Transverse colon (tissue), 4 donors: ENCODE results near the gene NUDT10. TPM values are rescaled to one million over a fixed set of nuclear protein-coding genes. Genes with fewer than 3 reads are reported as not detected.
"Not testable (repeated sequence)": the region's sequence is repeated elsewhere in the genome, so short reads cannot be mapped to it uniquely, and the experiment has no call there.

Experiments
- DNase-seq: peaks from one replicate; pipeline ENCODE4 v3.0.0-alpha.2; 2019
- H3K27ac ChIP-seq, 4 donors: fragments of 200-600 bp; sonication (generic); 2 replicates each; pipeline ENCODE4 v1.5.1; 2016 to 2018; ENCODE audit warnings: inconsistent platforms in 4 of 4
- H3K27me3 ChIP-seq: fragments of 200-600 bp; sonication (generic); 2 replicates; pipeline ENCODE4 v1.5.1; 2017; ENCODE audit warnings: inconsistent platforms
- H3K36me3 ChIP-seq, 4 donors: fragments of 200-600 bp; sonication (generic); 2 replicates each; pipeline ENCODE4 v1.5.1; 2017 to 2019; ENCODE audit warnings: inconsistent platforms in 4 of 4
- H3K4me1 ChIP-seq, 4 donors: fragments of 200-600 bp; sonication (generic); 2 replicates each; pipeline ENCODE4 v1.5.1; 2017 to 2020; ENCODE audit warnings: inconsistent platforms in 4 of 4
- H3K4me3 ChIP-seq, 4 donors: fragments of 200-600 bp; sonication (generic); 1 replicate in 1 of 4; 2 replicates in 3 of 4; pipeline versions ENCODE4 v1.5.1 to v1.6.1; 2017 to 2019; ENCODE audit warnings: inconsistent platforms in 4 of 4
- H3K9me3 ChIP-seq, 2 donors: fragments of 200-600 bp; sonication (generic); 2 replicates each; pipeline ENCODE4 v1.5.1; 2017 to 2019; ENCODE audit warnings: inconsistent platforms in 2 of 2
- EP300 ChIP-seq: sonication (generic); formaldehyde crosslinking; IDR thresholded peaks from one replicate; pipeline ENCODE4 v1.6.1; 2017; ENCODE audit warnings: antibody characterized with exemption, low read depth
- POLR2A ChIP-seq: fragments of 450-650 bp; IDR thresholded peaks from one replicate; pipeline ENCODE4 v1.6.1; 2016; ENCODE audit warnings: antibody characterized with exemption, mild to moderate bottlenecking, moderate library complexity
- POLR2AphosphoS5 ChIP-seq, 3 donors: sonication (generic); formaldehyde crosslinking; IDR thresholded peaks; one replicate each; pipeline ENCODE4 v1.6.1; 2016; ENCODE audit warnings: antibody characterized with exemption in 3 of 3
- WGBS, 2 donors: methylation state at CpG; one replicate each; pipeline ENCODE4 v1.1.5; 2018; ENCODE audit warnings: low coverage in 1 of 2; 5-methylcytosine and 5-hydroxymethylcytosine counted together
- in situ Hi-C, 4 donors: fragments of 200-750 bp; cut with MboI; loops; one replicate each; pipeline versions ENCODE4 v1.15.0 to v1.15.1; 2017; ENCODE audit warnings: low sequenced_read_pairs in 3 of 4, low pct_ligation_motif_present in 1 of 4, low pct_unique_long_range_greater_than_20kb in 1 of 4
- intact Hi-C: fragments of 100-400 bp; cut with DNase I; formaldehyde crosslinking; loops from one replicate; pipeline ENCODE4 v1.15.1; 2023; ENCODE audit warnings: low total_unique reads
- total RNA-seq, 4 donors: library from RNA; depleted of rRNA; stranded (reverse); fragments of >200 nt; gene quantifications; one replicate each; pipeline ENCODE4 v1.1.0, GENCODE V29; 2016
- TF ChIP-seq, protein P1 (sequence below), 5 experiments: fragments of 200-600 bp in 3 of 5; fragments of 450-650 bp in 2 of 5; sonication (generic) in 3 of 5; IDR thresholded peaks; 1 replicate in 2 of 5; 2 replicates in 3 of 5; pipeline ENCODE4 v1.5.1; 2016 to 2017; ENCODE audit warnings: antibody characterized with exemption in 5 of 5, inconsistent platforms in 3 of 5, mild to moderate bottlenecking in 2 of 5, moderate library complexity in 1 of 5

NUDT10 gene
- 1 to 10 TPM in 2 of 4 donors, not detected in 2; 1.3 to 1.5 TPM for total RNA-seq

DNA sequence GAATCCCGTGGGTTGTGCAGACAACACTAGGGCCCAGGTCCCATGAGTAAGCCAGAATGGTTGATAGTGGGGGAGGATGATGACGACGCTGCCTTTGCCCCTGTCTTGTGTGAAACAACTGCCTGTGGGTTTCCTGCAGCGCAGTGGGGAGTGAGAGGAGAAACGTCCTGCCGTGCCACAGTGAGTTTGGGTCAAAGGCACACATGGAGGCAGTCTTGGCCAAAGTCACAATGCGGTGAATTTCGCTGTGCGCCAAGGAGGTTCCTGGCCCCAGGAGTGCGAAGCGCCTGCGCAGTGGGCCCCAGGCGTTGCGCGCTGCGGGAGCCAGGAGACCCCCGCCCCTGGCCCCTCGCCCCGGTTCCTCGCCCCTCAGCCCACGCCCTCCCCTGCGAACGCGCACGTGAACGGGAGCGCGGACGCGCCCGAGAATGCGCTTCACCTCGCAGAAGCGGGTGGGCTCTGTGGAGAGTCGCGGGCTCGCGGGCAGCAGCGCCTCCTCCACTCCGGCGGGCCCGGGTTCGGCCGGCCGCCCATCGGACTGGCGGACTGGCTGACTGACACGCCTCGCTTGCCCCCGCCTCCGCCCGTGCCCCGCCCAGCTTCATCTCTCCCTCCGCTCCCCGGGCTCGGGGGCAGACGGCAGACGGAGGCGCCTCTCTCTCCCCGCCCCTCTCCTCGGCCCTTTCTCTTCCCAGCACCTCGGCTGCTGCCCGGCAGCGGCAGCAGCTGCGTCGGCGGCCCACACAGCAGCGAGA is at the start of gene NUDT10:
Gene NUDT10, plus strand, starts transcription at position 635 of the 755 bp plus-strand sequence. CDS start 144 bp downstream, outside the sequence.
- Histone ChIP-seq H3K27ac (peak within 1 kb of the TSS in 2 of 4 donors; percentile 34 to 37), H3K4me1 (no peaks in the 10 kb centered on the region), H3K27me3 (no peaks in the 10 kb centered on the region), H3K4me3 (peak within 1 kb of the TSS in 3 of 4 donors; percentile 23 to 48 (median 28)), H3K9me3 (no peaks in the 10 kb centered on the region), H3K36me3 (no peaks in the 10 kb centered on the region)
- in situ Hi-C loops (no loop called here), intact Hi-C loops (no loop called here)
- peak; percentile 29 for DNase-seq
- 60% methylated on average over 64 of the region's 68 CpGs; no CpG with 5 or more reads in 1 of the 2 donors for WGBS, 2 donors
- TF ChIP-seq POLR2A (no peak), EP300 (no peak), POLR2AphosphoS5 (IDR thresholded peaks at IDR 0.05) (no peak)
- TF ChIP-seq, protein P1, sequence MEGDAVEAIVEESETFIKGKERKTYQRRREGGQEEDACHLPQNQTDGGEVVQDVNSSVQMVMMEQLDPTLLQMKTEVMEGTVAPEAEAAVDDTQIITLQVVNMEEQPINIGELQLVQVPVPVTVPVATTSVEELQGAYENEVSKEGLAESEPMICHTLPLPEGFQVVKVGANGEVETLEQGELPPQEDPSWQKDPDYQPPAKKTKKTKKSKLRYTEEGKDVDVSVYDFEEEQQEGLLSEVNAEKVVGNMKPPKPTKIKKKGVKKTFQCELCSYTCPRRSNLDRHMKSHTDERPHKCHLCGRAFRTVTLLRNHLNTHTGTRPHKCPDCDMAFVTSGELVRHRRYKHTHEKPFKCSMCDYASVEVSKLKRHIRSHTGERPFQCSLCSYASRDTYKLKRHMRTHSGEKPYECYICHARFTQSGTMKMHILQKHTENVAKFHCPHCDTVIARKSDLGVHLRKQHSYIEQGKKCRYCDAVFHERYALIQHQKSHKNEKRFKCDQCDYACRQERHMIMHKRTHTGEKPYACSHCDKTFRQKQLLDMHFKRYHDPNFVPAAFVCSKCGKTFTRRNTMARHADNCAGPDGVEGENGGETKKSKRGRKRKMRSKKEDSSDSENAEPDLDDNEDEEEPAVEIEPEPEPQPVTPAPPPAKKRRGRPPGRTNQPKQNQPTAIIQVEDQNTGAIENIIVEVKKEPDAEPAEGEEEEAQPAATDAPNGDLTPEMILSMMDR (IDR thresholded peaks at IDR 0.05): no peak

DNA sequence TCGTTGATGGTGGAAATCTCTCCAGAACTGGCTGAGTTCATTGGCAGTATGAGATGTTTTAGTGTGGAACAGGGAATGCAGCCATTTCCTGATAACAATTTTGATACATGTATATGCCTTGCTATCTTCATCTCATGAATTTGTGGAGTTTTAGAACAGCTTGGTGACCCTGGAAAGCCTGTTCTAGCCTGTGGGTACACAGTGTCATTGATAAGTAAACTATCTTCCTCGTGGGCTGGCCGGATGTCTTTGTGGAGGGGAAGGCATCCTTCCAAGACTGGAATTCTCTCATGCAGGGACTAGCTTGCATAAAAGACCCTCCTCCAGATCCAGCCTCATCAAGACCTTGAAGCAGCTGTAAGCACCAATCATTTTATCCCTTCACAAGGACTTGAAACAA is 40.2 kb upstream of the NUDT10 start:
- Histone ChIP-seq H3K27me3 (no peaks in the 10 kb centered on the region), H3K27ac (no peak overlapping the region), H3K9me3 (no peaks in the 10 kb centered on the region), H3K4me1 (no peaks in the 10 kb centered on the region), H3K36me3 (no peaks in the 10 kb centered on the region), H3K4me3 (no peak overlapping the region)
- in situ Hi-C loops (no loop called here), intact Hi-C loops (no loop called here)
- TF ChIP-seq, protein P1 (IDR thresholded peaks at IDR 0.05): no peak
- TF ChIP-seq EP300 (no peak), POLR2AphosphoS5 (IDR thresholded peaks at IDR 0.05) (no peak)
- no peak for DNase-seq
- 49% methylated on average over 3 of the region's 3 CpGs; no CpG with 5 or more reads in 1 of the 2 donors for WGBS, 2 donors

DNA sequence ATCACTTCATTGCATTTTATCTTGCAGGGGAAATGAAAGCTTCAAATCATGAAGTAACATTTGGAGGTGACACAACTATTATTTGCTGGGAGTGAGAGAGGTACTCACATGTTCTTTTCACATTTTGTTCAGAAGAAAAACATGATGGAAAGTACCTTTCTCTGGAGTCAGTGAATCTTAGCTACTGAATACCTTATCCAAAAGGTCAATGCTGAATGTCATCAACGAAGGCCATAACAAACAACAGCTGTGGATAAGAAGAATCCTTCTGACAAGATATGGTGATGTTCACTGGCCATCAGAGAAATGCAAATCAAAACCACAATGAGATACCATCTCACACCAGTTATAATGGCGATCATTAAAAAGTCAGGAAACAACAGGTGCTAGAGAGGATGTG is 36.5 kb upstream of the NUDT10 start:
- in situ Hi-C loops: no loop called here

DNA sequence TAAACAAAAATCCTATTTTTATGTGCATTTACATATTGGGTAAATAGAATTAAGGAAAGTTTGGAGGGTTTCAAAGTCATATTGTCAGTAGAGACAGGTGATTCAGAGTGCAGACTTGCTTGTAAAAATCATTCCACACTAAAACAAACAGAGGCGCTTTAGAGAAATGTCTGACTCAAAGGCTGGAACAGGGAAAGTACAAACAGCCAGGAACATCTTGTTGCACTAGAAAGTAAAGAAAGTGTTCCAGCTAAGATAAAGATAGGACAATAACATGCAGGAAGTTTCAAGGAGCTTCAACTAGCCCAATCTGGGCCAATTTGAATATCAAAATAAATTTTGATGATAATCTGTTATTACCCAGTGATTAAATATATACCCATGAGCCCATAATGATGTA is 16.4 kb upstream of the NUDT10 start:
- no peak overlapping the region for H3K27ac ChIP-seq
- no peaks in the 10 kb centered on the region for H3K36me3 ChIP-seq
- H3K4me1 ChIP-seq: no peaks in the 10 kb centered on the region
- no peaks in the 10 kb centered on the region for H3K27me3 ChIP-seq
- intact Hi-C loops (no loop called here), in situ Hi-C loops (no loop called here)
- H3K9me3 ChIP-seq: no peaks in the 10 kb centered on the region
- no peak for DNase-seq
- no peak overlapping the region for H3K4me3 ChIP-seq
- 33 to 50% methylated on average over 1 of the region's 1 CpG for WGBS, 2 donors
- TF ChIP-seq, protein P1 (IDR thresholded peaks at IDR 0.05): no peak
- TF ChIP-seq EP300 (no peak), POLR2AphosphoS5 (IDR thresholded peaks at IDR 0.05) (no peak), POLR2A (no peak)

More for the DNA sequence above, 36.5 kb upstream of the NUDT10 start:
- H3K27ac ChIP-seq: no peak overlapping the region
- 68% methylated on average over 2 of the region's 2 CpGs; no CpG with 5 or more reads in 1 of the 2 donors for whole genome bisulfite sequencing, 2 donors
- no peaks in the 10 kb centered on the region for H3K4me1 ChIP-seq
- no peaks in the 10 kb centered on the region for H3K36me3 ChIP-seq
- H3K4me3 ChIP-seq: no peak overlapping the region
- TF ChIP-seq POLR2A (no peak), POLR2AphosphoS5 (IDR thresholded peaks at IDR 0.05) (no peak), EP300 (no peak)
- TF ChIP-seq, protein P1 (IDR thresholded peaks at IDR 0.05): no peak
- H3K27me3 ChIP-seq: no peaks in the 10 kb centered on the region
- intact Hi-C loops: no loop called here
- no peaks in the 10 kb centered on the region for H3K9me3 ChIP-seq
- DNase-seq: no peak

DNA sequence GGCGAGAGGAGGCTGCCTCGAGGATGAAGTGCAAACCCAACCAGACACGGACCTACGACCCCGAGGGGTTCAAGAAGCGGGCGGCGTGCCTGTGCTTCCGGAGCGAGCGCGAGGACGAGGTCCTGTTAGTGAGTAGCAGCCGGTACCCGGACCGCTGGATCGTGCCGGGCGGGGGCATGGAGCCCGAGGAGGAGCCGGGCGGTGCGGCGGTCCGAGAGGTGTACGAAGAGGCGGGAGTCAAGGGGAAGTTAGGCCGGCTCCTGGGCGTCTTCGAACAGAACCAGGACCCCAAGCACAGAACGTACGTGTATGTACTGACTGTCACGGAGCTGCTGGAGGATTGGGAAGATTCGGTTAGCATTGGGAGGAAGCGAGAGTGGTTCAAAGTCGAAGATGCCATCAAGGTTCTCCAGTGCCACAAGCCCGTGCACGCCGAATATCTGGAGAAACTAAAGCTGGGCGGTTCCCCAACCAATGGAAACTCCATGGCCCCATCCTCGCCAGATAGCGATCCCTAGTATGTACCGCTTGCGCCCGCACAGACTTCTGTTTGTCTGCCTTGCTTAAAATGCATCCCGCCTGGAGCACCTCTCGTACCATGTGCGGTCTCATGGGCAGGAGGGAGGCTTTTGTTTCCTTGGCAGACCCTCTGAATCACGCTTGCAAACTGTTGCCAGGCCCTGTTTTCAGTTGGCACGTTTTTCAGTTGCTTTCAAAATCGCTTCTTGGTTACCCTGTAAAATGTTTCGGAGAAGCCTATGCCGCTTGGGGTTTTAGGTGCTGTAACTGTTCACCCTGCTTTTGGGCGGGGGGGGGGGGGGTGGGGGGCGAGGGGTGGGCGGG is 542 bp downstream of the NUDT10 start:
- H3K4me1 ChIP-seq, H3K9me3 ChIP-seq, in situ Hi-C loops, DNase-seq, H3K36me3 ChIP-seq, H3K27me3 ChIP-seq, intact Hi-C loops: not testable (repeated sequence)
- WGBS, 2 donors: 56% methylated on average over 53 of the region's 56 CpGs; no CpG with 5 or more reads in 1 of the 2 donors
- Histone ChIP-seq H3K27ac (peak overlapping the region in 2 of 4 donors; percentile 34 to 37), H3K4me3 (peak overlapping the region in 3 of 4 donors; percentile 23 to 48 (median 28))
